DMS153 (cell line): ENCODE measurements around the gene C7orf33.

ENCODE experiments used
- DNase-seq: peaks from one replicate; lab custom pipeline; 2025; lab: John Stamatoyannopoulos, UW

Gene C7orf33

GRCh38 chr7:148626828-148627227 is 36.3 kb downstream of the C7orf33 start:
- no peak for DNase-seq

DNA sequence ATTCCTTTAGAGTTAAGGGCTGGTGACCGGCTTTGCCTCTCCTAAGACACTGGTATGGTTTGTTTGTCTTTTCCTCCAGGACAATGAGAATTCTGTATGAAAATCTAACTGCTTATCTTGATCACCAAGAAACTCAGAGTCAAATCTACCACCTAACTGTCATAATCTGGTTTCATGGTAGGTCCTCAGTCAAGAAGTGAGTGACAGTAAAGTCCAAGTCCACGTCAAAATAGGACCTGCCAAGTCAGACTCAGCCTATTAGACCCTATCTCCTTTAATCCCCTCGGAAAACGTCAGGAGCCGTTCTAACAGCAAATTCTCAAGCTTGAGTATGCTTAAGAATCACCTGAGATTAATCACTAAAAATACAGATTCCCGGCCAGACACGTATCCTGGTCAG is 37.4 kb downstream of the C7orf33 start:
- DNase-seq: no peak

DNA sequence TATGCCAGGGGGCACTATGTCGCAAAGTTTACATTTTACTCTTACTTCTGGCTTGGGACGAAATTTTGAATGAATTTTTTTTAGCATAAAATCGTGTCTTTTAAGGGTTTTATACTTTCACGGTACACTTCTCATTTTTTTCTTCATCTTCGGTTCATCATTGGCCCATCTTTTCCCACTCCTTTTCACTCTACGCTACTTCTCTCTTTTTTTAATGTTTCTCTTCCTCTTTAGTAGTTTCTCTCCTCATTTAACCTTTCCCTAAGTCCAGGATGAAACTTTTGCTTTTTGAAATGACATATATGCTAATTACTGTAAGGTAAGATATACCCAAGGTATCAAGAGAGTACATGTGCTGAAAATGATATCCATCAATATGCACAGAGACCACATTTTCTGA is 39.5 kb downstream of the C7orf33 start:
- DNase-seq: no peak

DNA sequence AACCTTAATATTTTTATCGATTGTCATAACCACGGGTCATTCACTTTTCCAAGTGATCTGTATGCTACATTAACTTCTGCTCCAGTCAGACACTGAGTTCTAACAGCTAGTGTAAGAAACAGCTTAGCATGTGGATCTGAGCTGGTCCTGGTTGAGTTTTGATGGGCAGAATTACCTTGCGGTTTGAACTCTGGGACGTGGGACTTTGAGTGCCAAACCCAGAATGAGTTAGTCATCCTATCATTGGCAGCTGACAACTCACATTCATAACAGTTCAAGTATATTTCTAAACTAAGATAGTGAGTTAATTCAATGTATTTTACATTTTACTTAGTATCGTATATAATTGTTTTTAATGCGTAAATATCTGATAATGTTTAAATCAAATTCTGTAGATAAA is 43.2 kb downstream of the C7orf33 start:
- no peak for DNase-seq

DNA sequence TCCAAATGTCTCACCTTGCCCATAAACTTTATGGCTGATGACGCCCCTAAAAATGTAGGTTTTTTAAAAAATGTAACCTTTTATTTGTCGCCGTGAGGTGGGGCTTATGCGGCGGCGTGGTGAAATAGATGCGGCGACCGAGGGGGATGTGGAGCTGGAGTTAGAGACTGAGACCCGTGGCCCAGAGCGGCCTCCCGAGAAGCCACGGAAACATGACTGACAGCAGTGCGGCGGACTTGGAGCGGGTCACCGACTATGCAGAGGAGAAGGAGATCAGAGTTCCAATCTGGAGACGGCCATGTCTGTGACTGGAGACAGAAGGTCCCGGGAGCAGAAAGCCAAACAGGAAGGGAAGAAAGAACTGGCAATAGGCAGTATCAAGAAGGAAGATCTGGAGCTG is 46.5 kb downstream of the C7orf33 start:
- no peak for DNase-seq

DNA sequence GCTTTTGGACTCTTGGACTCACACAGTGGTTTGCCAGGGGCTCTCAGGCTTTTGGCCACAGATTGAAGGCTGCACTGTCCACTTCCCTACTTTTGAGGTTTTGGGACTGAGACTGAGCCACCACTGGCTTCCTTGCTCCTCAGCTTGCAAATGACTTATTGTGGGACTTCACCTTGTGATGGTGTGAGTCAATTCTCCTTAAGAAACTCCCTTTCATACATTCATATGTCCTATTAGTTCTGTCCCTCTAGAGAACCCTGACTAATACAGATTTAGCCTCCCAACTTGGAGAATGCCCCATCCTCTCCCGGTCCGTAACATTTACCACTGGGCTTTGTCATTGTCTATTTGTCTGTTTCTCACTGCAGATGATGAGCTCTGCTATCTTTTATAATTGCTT is 55.3 kb downstream of the C7orf33 start:
- no peak for DNase-seq

DNA sequence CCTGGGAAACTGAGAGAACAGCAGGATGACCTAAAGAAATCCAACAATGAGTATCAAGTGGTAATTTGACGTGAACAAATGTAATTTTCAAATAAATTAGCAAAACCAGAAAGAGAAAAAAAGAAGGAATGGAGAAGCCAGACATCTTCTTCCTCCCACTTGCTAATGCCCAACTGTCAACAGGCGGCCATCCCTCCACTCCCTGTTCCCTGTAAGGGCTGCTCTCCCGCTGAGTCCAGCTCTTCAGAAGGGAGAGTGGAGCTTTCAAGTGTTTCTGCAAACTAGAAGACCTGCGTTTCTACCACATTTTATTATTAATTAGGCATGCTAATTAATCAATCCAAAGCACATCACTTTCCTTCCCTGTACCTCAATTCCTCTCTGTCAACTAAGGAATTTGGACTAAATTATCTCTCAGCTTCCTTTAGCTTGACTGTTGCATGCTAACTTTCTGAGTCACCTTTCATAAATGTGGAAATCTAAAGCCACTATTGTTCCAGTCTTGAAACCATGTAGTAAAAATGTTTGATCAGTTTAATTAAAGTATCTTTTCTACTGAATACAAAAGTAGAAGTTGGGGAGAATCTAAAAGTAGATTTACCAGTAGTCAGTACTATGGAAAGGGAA is 59.8 kb downstream of the C7orf33 start:
- no peak for DNase-seq

- DNase-seq: no peak
Observed at GRCh38 chr7:148652773-148653172, 62.2 kb downstream of the C7orf33 start.

DNA sequence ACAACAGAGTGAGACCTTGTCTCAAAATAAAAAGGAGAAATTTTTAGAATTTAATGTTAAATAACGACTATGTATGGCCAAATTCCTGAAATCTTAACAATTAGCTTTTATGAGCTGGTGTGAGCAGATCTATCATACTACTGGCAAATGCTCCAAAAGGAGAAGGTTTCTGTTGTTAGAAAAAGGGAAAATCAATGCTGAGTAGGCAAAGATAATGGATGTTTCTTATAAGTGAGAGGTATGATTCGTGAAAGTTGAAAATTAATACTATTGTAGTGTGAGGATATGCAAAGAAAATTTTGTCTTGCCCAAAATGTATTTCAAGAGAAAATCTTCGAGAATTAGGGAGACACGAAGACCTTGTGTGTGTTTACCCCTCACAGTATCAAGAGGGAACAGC is 67.4 kb downstream of the C7orf33 start:
- DNase-seq: no peak

DNA sequence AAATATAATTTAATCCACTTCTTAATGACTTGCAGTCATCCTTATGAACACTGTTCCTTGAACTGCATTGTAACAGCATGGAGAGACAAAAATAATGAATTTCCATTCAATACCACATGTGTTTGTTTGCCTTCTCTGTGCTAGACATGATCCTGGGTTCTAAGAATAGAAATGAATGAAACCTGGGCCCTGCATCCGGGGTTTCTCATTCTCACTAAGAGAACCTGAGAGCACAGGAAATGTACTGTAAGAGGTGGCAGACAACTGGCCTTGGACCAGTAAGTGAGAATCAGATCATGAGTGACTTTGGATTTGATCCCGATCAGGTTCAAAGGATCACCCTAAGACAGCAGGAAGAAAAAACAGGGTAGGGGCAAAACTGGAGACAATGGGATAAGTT is 70.9 kb downstream of the C7orf33 start:
- no peak for DNase-seq

GRCh38 chr7:148662646-148663045 is 72.1 kb downstream of the C7orf33 start:
- DNase-seq: no peak

- no peak for DNase-seq
Observed at GRCh38 chr7:148664324-148664723, 73.8 kb downstream of the C7orf33 start.

- DNase-seq: no peak
Observed at GRCh38 chr7:148665221-148665620, 74.7 kb downstream of the C7orf33 start.
